GM18907 (cell line): ENCODE data around the gene SBF2.

Experiments used
- ATAC-seq: cut with Tn5 transposase; IDR thresholded peaks from one replicate; pipeline ENCODE4 v1.9.1; 2021; ENCODE audit warnings: mild to moderate bottlenecking, moderate library complexity; ENCODE audit not compliant: unreplicated experiment

SBF2 gene

DNA sequence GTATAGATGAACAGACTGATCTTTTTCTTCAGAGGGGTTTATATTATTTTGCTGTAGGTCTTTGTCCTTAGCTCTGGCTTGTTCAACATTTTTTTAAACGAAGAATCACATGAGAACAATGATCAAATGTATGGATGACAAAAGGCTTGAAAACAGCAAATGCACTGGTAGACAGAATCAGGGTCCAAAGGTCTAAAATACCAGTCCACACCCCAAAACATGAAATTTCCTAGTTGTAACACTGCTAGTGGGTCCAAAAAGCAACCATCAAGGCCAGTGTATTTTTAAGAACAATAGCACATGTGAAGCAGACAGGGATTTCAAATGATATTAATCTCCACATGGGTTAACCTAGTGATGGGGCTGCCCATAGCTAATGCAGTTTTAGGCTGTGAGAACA lies 468.1 kb downstream of the SBF2 start:
- no peak for ATAC-seq

DNA sequence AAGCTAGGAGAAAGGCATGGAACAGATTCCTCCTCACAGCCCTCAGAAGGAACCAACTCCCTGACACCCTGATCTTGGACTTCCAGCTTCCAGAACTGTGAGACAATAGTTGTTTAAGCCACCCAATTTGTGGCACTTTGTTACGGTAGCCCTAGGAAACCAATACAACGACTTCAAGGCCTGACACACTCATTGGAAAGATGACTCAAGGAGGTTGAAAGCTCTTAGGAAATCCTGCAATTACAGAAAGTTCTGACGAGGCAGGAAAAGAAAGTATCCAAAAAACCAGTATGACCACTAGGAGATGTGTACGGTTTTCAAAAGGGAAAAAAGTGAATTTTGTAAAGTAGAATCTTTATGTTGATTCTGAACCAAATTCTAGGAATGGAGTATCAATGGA lies 468.7 kb downstream of the SBF2 start:
- ATAC-seq: no peak

DNA sequence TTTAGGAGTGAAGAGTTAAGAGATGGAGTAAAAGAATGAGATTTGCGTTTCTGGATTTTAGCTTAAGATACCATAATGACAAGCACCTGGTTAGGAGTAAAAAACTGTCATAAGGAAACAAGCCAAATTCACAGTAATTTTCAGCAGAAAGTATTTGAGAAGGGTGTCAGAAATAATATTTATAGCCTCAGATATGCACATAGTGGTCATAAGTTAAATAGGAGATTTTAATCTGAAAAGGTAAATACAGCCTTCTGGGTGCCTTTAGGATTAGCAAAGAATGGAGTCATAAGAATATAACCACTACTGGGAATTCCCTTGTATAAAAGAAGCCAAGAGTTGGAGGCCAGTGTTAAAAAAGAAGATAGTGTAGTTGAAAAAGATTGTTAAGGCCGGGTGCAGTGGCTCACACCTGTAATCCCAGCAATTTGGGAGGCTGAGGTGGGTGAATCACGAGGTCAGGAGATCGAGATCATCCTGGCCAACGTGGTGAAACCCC lies 470.1 kb downstream of the SBF2 start:
- no peak for ATAC-seq

DNA sequence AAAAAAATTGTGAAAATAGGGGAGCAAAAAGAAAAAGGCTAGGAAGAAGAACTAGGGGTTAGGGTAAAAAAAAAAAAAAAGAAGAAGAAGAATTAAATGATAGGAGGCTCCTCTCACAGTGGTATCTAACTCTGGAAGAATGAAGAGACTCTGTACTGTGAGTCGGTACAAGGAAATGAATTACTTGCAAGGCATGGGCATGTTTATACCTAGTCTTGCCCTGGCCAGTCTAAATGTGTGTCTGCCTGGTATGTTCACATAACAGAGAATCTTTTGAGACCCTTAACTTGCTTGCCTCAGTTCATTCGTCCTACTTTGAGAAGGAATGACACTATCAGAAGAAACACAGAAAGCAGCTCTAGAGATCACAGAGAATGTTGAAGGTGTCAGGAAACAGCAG lies 470.6 kb downstream of the SBF2 start:
- no peak for ATAC-seq

DNA sequence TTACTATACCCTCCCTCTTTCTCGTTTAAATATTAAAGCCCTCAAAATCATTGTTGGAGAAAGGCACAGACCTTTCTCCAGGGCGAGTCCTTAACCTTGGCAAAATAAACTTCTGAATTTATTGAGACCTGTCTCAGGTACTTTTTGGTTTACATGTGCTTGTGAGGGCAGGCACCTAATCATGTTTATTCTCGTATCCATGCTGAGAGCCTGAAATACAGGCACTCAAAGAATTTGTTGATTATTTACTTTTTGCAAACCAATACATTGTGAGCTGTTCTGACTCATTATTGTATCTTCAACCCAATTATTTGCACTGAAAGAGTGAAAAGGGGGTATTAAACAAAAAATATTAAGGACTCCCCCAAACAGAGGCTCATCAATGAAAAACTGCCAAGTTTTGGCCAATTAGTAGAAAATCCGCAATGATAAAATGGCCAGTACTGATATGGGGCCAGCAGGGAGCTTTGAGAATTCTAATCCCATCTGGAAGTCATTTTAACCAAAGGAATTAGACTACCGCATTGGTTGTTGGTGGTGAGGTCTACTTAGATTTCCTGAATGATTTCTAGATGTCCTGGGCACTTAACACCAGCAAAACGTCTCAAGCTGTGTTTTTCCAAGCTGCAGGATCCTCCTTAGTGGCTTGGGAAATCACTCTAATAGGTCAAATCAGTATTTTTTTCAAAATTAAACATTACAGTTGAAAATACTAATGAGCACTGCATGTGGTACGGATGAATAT lies 472.8 kb downstream of the SBF2 start:
- no peak for ATAC-seq

DNA sequence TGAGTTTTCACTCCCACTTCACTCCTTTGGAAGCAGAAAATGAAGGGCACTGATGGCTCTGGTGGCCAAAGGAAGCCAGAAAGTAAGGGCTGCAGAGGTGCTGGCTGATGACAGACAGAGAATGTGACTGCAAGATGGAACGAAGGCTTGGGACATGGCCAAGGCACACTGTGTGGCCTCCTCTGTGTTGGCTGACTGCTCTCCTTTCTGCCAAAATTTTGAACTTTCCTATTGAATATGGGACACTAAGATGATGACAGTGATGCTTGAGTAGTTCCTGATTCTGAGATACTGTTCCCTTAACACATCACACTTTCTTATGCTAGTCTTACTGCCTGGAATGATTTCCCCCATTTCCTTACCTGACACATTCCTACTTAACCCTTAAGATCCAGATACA lies 473.8 kb downstream of the SBF2 start:
- no peak for ATAC-seq

DNA sequence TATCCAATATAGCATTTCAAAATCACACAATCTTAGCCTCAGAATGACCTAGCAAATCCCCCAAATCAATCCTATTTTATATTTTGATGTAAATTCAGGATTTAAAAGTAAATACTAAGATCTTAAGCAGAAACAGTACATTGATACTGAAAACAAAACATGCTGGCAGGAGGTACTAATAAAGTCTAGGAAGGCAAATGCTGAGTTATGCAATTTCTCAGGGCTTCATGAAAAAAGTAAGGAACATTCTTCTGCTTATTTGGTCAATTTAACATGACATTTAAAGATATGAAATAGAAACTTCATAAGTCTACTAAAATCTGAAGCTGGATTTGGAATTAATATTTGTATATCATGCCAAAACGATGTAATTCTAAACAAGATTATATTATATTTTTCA lies 476.8 kb downstream of the SBF2 start:
- no peak for ATAC-seq

DNA sequence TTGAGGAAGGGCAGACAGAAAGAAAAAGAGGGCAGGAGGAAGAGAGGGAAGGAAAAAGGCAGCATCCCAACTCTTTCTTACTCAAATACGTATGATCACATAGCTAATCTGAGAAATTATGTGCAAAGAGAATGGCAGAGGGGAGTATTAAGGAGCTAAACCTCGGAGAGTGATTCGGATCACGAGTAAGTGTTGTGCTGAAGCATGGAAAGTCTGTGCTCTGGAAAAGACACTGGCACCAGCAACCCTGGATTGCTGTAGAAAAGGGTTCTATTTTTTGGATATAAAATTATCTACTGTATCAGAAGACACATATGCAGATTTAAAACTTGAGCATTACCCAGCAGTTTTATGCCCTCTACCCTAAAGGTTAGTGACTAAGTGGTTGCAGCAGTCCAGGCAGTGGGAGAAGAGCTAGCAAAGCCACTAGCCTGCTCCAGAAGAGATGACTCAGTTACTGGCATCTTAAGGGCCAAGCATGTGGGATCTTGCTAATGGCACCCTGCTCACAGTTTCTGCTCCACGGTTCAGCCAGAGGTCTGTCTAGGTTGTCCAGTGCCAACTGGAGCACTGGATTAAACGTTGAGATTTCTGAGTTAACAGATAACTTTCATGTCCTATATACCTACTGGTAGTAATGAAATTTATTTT lies 478.4 kb downstream of the SBF2 start:
- ATAC-seq: no peak

DNA sequence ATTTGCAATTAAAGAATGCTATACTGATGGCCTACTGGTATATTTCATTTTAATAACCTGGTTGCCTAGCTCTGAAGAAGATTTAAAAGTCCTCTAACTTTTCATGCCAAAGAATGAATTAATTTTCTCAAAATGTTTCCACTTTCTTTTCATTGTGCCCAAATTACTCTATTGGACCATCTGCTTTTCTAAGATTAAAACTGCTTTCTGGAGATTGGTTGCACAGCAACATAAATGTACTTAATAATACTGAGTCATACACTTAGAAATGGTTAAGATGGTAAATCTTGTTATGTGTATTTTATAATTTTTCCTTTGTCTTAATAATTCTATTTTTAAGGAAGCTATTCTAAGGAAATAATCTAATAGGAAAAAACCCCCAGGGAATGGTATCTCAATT lies 479.9 kb downstream of the SBF2 start:
- ATAC-seq: no peak

DNA sequence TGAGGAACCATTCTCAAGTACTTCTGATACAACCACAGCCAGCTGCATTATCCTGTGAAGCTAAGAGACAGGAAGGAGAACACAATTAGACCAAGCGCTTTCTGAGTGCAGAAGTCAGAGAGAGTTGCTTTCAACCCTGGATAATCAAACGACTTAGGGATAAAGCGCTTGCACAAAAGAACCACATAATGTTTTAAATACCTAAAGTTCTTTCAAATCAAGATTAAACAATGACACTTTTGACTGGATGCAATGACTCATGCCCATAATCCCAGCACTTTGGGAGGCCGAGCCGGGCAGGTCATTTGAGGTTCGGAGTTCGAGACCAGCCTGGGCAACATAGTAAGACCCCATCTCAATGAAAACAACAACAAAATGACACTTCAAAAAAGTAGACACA lies 485.1 kb downstream of the SBF2 start:
- no peak for ATAC-seq

DNA sequence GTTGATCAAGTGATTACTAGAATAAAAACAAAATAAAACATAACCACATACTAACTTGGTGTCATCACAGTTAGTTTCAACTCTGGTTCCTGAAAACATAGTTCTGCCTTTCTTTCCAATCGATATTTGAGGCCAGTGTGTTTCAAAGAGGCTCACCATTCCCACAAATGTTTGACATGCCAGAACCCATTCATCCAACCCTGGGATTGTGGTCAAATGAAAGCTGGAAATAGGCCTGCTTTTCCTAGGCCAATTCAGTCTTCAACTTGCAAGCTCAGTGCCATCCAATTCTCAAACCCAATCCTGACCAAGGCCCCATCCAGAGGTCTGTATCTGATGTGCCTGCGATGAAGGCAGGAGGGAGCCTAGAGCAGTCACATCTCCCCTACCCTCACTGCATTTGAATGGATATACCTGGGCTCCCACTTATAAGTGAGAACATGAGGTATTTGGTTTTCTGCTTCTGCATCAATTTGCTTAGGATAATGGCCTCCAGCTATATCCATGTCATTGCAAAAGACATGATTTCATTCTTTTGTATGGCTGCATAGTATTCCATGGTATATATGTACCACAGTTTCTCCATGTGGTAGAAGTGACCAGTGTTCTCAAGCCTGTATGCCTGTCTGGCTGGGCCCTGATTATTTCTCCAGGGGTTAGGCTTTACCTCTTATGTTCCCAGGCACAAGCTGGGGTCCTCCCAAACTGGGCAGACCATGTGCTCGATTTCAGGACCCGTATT lies 486.9 kb downstream of the SBF2 start:
- no peak for ATAC-seq

DNA sequence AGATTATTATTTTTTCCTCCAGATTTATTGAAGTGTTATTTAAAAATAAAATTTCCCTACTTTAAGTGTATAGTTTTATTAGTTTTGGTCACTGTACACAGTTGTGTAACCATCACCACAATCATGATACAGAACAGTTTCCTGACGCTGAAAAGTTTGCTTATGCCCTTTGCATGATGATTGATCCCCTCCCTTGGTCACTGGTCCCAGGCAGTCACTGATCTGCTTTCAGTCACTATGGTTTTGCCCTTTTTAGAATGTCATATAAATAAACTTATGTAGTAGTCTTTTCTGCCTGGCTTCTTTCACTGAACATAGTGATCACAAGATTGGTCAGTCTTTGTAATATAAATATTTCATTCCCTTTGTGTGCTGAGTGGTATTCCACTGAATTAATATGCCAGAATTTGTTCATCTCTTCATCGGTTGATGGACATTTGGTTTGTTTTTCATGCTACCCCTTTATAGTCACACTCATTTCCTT lies 489.6 kb downstream of the SBF2 start:
- no peak for ATAC-seq

DNA sequence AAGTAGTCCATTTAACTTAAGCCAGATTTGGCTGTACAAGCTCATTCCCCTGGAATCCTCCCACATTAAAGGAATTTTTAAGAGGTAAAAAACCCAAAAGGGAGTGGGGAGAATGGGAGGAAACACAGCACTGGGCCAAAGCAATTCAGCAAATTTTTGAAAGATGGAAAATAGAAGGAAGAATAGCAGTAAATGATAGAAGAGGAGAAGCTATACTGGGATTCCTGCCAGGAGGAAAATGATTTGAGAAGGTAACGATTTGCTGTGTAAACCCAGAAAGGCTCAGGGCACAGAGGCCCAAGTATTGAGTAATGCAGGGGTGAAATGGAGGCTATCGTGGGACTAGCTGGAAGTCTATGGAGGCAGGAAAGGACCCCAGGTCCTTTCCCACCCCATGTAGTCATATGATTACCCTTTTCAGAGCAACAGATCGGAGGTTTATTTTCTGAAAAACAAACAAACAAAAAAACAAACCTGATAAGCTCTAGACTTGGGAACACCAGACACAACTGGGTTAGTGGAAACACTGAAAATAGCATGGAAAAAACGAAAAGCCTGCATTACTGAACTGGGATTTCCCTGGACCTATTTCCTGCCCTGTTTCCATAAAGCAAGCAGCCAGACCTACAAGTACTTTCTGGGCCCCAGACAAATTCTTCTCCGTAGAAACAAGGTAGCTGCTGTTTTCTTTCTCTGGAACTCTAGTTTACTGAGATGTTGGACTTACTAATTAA lies 490.2 kb downstream of the SBF2 start:
- ATAC-seq: no peak

DNA sequence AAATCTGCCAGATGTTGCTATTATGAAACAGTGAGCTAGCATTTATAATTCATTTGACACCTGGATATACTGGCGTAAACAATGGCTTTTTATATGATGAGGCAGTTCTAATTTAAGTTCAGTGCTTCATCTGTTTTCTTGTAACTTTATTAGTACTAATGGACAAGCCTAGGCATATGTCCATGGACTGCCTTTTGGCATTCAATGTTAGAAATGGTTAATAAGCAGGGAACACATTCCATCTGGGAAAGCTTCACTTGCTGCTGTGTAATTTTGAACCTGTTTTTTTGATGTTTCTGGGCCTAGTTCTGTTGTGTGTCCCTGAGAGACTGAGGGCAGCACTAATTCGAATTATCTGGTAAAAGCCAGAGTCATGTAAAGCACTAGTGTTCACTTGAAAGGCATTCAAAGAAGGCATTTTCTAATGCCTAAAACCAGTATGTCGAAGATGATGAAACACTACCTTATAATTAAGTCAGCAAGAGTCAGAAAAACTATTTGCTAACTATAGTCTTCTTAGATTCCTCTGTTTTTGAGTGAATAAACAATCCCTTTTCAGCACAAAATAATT lies 491.6 kb downstream of the SBF2 start:
- no peak for ATAC-seq

DNA sequence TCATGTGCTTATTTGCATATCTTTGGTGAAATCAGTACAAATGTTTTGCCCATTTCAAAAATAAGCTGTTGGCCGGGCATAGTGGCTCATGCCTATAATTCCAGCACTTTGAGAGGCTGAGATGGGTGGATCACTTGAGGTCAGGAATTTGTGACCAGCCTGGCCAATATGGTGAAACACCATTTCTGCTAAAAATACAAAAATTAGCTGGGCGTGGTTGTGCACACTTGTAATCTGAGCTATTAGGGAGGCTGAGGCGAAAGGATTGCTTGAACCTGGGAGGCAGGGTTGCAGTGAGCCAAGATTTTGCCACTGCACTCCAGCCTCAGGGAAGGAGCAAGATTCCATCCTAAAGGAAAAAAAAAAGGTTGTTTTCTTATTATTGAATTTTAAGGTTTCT lies 494.1 kb downstream of the SBF2 start:
- ATAC-seq: no peak

DNA sequence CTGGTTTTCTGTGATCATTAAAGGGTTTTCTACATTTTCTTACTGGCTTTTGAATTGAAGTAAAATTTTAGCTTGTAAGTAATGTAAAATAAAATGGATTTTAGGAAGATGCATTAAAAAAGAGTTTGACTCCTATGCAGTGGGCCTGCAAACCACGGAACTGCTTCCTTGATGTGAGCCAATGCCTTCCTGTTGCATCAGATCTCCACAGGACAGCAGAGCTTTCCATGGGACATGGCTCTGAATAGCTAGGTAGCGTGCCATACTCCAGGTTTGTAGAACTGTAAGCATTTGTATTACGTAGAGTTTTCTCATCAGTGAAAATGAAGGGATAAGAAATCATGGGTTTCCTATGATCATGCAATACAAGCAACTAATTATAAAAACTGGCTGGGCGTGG lies 496.7 kb downstream of the SBF2 start:
- ATAC-seq: no peak

DNA sequence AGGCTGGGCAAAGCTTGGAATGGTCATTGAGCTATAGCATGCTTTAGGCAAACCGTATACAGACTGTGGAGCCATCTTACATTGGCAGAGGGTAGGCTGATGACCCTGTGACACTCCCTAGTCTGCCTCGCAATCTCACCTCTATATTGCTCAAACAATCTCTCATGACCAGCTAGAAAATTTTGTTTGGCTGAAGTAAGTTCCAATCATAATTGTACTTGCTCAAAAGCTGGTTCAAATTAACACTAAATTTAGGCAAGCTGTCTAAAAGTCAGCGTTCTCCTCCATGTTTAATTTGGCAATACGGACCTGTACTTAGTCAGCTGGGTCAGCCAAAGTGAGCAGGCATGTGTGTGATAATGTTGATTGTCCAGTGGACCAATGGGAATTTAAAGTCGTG lies 497.2 kb downstream of the SBF2 start:
- ATAC-seq: no peak

DNA sequence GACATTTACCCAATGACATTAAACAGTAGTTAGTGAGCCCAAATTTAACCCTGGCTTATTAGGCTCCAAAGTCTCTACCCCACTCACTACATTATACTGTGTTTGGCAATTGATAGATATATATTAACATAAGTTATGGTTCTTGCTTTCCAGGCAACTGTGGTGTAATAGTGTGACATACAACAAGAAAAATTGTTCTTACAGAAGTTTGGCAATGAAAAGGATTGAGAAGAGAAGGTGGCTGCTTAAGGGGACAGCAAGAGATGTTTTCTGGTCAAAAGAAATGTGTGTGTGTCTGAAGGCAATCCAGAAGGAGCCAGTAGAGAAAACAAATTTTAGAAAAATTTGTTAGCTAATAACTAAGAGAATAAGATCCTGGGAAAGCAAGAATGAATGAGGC lies 497.8 kb downstream of the SBF2 start:
- ATAC-seq: no peak

DNA sequence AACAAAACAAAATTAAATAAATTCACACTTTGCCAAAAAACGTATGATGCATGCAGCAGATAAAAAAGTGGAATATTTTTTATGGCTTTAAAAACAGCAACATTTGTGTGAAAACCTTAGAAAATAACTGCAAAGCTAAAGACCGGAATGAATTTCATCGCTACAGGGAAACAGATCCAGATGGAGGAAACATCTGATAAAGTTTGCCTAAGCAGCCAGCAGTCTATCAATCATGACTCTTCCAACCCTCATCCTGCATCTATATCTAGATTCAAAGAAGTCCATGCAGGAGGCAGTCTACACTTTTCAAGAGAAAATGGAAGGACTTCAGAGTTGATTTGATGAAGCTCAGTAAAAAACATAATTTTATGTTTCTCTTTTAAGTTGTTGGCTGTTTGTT lies 503.3 kb downstream of the SBF2 start:
- ATAC-seq: no peak

DNA sequence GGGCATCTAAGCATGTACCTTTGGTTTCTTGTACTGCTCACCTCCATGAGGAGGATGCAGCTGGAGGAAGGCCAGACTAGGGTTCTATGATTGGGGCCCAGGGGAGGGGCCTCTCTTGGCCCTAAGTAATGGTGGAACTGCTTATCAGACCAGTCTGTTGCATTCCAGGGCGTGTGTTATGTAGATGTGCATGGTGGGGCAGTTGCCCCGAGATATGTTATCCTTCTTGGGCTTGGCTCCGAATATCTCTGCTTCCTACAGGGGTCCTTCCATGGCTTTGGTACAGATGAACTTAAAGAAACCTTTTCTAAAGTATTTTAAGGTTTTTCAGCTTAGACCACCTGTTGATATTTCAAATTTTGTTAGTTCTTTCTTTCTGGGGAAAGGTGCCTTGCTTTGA lies 504.1 kb downstream of the SBF2 start:
- no peak for ATAC-seq

DNA sequence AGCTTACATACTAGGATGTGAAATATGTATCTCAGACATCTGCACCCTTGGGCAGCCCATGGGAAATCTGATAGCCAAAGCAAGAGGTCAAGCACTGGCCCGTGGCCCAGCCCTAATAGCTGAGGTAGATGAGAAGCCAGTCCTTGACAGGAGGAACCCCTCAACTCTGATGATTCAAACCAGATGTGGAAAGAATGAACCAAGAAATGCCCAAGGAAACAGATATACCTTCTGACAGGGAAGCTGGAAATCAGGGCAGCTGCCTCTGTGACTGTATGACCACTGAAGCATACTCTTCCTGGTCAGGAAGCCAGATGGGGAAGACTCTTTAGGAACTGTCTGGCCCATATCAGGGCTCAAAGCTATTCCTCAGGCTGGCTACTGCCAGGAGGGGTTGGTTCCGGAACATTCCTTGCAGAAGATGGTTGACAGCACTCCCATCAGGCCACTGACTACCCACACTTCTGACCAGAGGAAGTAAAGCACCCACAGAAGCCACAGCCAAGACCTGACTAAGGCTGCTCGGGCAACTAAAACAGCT lies 506.0 kb downstream of the SBF2 start:
- ATAC-seq: peak; percentile 30
